ENCODE results near the gene C1orf174.

Gene C1orf174

GRCh38 chr1:3852091-3852490 is 48.0 kb downstream of the C1orf174 start:
- H3K4me3 ChIP-seq (ENCODE audit: control insufficient read depth, low read depth, low read length), result no peak overlapping the region
- DNase-seq (ENCODE audit: low read depth), result no peak
- no peak for TF ChIP-seq CTCF (conservative IDR thresholded peaks at IDR 0.05; ENCODE audit: control insufficient read depth, insufficient read depth, low read depth, low read length)

GRCh38 chr1:3851292-3851691 is 48.8 kb downstream of the C1orf174 start:
- no peak for TF ChIP-seq CTCF (conservative IDR thresholded peaks at IDR 0.05; ENCODE audit: control insufficient read depth, insufficient read depth, low read depth, low read length)
- no peak for DNase-seq (ENCODE audit: low read depth)
- no peak overlapping the region for H3K4me3 ChIP-seq (ENCODE audit: control insufficient read depth, low read depth, low read length)

- H3K4me3 ChIP-seq (ENCODE audit: control insufficient read depth, low read depth, low read length), result no peak overlapping the region
- TF ChIP-seq CTCF (conservative IDR thresholded peaks at IDR 0.05; ENCODE audit: control insufficient read depth, insufficient read depth, low read depth, low read length), result no peak
- no peak for DNase-seq (ENCODE audit: low read depth)
These were observed 49.2 kb downstream of the C1orf174 start for GRCh38 chr1:3850857-3851256.

GRCh38 chr1:3847081-3847480 is 53.0 kb downstream of the C1orf174 start:
- DNase-seq (ENCODE audit: low read depth), result no peak
- no peak overlapping the region for H3K4me3 ChIP-seq (ENCODE audit: control insufficient read depth, low read depth, low read length)

GRCh38 chr1:3846541-3846940 is 53.5 kb downstream of the C1orf174 start:
- no peak for TF ChIP-seq CTCF (conservative IDR thresholded peaks at IDR 0.05; ENCODE audit: control insufficient read depth, insufficient read depth, low read depth, low read length)
- H3K4me3 ChIP-seq (ENCODE audit: control insufficient read depth, low read depth, low read length), result no peak overlapping the region
- DNase-seq (ENCODE audit: low read depth), result no peak

More at GRCh38 chr1:3847081-3847480, 53.0 kb downstream of the C1orf174 start:
- TF ChIP-seq CTCF (conservative IDR thresholded peaks at IDR 0.05; ENCODE audit: control insufficient read depth, insufficient read depth, low read depth, low read length), result no peak

- TF ChIP-seq CTCF (conservative IDR thresholded peaks at IDR 0.05; ENCODE audit: control insufficient read depth, insufficient read depth, low read depth, low read length), result no peak
- no peak overlapping the region for H3K4me3 ChIP-seq (ENCODE audit: control insufficient read depth, low read depth, low read length)
- DNase-seq (ENCODE audit: low read depth), result no peak
These were observed 57.2 kb downstream of the C1orf174 start for GRCh38 chr1:3842912-3843311.

GRCh38 chr1:3841491-3841890 is 58.6 kb downstream of the C1orf174 start:
- DNase-seq (ENCODE audit: low read depth), result no peak
- no peak overlapping the region for H3K4me3 ChIP-seq (ENCODE audit: control insufficient read depth, low read depth, low read length)
- TF ChIP-seq CTCF (conservative IDR thresholded peaks at IDR 0.05; ENCODE audit: control insufficient read depth, insufficient read depth, low read depth, low read length), result no peak
